HG02885 (cell line): Measurements from ENCODE around the gene SRPK2.
"Not testable (repeated sequence)": the region's sequence is repeated elsewhere in the genome, so short reads cannot be mapped to it uniquely, and the experiment has no call there.

Experiments
- ATAC-seq: cut with Tn5 transposase; IDR thresholded peaks from one replicate; pipeline ENCODE4 v1.9.1; 2021; ENCODE audit warnings: mild to moderate bottlenecking; ENCODE audit not compliant: unreplicated experiment, poor library complexity

SRPK2 gene

DNA sequence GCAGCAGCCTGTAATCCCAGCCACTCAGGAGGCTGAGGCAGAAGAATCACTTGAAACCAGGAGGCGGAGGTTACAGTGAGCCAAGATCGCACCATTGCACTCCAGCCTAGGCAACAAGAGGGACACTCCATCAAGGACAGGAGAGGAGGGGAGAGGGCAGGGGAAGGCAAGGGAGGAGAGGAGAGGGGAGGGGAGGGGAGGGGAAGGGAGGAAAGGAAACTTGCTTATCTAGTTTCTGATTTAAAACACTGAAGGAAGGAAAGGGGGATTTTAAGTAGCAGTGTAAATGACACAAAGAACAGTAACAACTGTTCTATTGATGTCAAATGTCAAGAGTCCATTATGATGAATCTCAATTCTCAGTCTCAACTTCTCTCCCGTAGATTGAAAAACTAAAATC, 43.7 kb downstream of the SRPK2 start:
- no peak for ATAC-seq

DNA sequence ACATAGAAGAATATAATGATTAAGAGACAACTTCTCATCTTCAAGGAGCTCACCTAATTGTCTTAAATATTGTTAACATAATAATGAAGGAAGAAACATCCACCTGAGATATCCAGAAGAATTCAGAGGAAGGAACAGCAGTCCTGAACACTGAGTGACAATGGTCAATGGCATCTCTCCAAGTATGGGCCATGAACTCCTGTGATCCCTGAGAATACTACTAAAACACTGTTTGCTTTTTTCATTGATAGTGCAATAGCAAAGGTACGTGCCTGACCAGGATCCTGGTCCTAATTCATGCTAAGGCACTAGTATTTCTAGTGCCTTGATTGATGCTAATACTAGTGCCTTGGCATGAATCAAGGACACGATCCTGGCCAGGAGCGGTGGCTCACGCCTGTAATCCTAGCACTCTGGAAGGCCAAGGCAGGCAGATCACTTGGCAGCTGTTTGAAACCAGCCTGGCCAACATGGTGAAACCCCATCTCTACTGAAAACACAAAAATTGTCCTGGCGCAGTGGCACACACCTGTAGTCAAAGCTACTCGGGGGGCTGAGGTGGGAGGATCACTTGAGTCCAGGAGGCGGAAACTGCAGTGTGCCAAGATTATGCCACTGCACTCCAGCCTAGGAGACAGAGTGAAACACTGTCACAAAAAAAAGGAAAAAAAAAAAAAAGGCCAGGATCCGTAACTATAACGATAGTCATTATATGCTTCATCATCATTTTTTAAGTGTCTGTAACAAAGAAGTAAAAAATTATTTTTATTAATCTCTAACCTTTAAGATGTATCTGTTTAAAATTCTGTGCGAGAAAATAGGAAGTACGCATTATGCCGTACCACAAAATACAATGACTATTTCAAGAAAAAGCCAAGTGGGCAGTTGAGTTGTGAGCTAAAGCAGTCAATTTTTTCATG, 49.1 kb downstream of the SRPK2 start:
- ATAC-seq: no peak

DNA sequence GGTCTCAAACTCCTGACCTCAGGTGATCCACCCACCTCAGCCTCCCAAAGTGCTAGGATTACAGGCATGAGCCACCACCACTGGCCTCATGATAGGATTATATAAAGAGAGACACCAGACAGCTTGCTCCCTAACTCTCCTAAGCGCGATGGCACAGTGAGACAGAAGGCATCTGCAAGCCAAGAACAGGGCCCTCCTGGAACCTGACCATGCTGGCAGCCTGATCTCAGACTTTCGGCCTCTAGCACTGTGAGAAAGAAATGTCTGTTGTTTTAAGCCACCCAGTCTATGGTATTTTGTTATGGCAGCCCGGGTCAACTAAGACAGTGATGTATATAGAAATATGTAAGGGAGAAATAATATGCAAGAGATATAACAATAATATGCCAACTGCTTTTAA, 51.2 kb downstream of the SRPK2 start:
- no peak for ATAC-seq

DNA sequence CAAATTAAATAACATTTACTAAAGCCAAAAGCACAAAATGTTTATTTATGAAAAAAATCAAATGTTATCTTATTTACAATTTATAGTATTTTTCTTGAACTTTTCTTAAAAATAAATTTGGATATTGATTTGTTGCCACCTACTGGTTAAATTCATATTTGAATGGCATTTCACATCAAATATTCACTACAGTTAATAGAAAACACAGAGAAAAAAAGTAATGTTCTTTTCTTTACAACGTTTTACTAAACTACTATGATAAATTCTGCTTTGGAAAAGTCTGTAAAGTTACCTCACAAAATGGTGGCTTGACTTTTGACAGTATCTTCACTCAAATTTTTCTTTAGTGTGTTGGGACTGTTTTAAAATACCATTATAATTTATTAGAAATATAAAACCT, 52.7 kb downstream of the SRPK2 start:
- ATAC-seq: no peak

DNA sequence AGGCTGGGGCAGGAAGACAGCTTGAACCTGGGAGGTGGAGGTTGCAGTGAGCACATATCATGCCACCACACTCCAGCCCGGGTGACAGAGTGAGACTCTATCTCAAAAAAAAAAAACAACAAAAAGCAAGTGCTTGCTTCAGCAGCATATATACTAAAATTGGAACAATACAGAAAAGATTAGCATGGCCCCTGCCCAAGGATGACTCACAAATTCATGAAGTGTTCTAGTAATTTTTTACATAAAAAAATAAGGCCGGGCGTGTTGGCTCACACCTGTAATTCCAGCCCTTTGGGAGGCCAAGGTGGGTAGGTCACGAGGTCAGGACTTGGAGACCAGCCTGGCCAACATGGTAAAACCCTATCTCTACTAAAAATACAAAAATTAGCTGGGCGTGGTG, 56.1 kb downstream of the SRPK2 start:
- not testable (repeated sequence) for ATAC-seq

DNA sequence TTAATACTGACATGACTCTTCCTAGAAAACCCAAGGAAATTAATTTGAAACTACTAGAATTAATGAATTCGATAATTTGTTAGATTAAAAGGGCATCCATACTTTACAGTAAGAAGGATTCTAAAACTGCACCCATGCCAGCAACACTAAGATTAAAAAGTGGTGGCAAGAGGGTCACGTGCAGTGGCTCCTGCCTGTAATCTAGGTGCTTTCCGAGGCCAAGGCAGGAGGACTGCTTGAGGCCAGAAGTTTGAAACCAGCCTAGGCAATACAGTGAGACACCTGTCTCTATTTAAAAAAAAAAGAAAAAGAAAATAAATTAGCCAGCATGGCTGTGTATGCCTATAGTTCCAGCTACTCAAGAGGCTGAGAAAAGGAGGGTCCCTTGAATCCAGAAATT, 58.2 kb downstream of the SRPK2 start:
- ATAC-seq: no peak

DNA sequence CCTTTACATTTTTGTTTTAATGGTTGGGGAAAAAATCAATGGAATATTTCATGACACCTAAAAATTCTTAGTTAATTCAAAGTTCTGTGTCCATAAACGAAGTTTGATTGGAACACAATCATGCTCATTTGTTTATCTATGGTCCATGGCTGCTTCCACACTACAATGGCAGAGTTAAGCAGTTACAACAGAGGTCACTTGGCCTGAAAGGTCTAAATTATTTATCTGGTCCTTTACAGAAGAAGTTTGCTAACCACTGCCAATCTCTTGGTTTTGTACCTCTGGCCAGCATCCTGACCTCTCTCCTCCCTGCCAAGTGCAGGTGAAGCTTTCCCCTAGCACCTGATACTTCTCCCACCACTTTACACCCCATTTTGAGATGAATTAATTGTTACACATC, 61.5 kb downstream of the SRPK2 start:
- no peak for ATAC-seq

DNA sequence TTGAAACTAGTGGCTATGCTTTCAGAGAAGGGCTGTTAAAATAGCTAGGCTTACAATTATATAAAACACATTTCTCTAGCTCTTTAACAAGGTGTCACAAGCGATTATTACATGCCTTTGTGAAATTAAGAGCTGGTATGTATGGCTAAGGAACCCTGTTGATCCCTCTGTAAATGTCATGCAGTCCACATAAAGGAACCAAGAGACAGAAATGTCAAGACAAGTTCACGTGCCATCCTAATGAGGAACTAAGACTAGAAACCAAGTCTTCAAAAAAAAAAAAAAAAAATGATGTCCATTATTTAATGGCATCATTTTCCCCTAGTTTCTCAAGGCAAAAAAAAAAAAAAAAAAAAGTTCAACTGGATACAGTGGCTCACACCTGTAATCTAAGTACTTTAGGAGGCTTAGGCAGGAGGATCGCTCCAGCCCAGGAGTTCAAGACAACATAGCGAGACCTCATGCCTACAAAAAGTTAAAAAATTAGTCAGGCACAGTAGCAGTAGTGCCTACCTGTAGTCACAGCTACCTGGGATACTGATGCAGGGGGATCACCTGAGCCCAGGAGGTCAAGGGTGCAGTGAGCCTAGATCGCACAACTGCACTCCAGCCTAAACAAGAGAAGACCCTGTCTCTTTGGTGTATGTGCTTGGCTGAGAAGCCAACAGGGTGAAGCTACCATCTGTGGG, 63.4 kb downstream of the SRPK2 start:
- ATAC-seq: peak; percentile 58

DNA sequence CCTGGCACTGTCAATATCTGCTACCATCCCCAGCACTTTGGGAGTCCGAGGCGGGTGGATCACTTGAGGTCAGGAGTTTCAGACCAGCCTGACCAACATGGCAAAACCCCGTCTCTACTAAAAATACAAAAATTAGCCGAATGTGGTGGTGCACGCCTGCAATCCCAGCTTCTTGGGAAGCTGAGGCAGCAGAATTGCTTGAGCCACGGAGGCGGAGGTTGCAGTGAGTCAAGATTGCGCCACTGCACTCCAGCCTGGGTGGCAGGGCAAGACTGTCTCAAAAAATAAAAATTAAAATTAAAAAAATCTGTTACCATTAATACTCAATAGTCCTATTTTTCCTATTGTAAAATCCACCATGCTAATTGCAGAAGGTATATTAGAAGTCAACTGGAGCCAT, 64.1 kb downstream of the SRPK2 start:
- ATAC-seq: not testable (repeated sequence)

DNA sequence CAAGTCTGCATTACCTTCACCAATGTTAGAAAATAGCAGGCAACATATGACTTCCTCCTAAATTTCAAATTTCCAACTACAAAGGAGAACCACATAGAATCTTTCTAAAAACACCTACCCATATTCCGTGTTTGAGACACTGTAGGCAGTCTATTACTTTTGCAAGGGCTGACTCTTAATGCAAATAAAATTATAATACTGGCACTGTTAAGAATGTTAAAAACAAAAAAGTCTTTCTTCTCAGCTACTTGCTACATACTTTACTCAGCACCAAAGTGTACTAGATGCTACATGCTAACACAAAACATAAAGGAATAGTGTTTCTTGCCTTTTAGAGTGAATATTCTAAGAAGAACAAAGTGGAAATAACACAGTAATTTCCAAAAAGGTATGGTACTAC, 65.4 kb downstream of the SRPK2 start:
- no peak for ATAC-seq

DNA sequence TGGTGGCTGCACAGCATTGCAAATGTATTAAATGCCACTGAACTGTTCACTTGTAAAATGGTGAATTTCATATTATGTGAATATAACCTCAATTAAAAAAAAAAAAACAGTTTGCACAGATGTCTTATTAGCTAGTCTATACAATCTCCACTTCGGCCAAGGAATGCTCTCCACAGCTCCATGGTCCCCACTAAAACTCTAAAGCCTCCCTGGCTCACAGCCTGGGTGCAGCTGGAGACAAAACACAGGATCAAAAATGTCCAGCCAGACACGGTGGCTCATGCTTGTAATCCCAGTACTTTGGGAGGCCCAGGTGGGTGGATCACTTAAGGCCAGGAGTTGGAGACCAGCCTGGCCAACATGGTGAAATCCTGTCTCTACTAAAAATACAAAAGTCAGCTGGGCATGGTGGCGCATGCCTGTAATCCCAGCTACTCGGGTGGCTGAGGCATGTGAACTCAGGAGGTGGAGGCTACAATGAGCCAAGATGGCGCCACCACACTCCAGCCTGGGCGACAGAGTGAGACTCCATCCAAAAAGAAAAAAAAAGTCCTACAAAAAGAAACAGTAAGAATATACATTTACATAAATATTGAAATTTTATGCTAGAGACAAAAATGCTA, 66.0 kb downstream of the SRPK2 start:
- no peak for ATAC-seq

DNA sequence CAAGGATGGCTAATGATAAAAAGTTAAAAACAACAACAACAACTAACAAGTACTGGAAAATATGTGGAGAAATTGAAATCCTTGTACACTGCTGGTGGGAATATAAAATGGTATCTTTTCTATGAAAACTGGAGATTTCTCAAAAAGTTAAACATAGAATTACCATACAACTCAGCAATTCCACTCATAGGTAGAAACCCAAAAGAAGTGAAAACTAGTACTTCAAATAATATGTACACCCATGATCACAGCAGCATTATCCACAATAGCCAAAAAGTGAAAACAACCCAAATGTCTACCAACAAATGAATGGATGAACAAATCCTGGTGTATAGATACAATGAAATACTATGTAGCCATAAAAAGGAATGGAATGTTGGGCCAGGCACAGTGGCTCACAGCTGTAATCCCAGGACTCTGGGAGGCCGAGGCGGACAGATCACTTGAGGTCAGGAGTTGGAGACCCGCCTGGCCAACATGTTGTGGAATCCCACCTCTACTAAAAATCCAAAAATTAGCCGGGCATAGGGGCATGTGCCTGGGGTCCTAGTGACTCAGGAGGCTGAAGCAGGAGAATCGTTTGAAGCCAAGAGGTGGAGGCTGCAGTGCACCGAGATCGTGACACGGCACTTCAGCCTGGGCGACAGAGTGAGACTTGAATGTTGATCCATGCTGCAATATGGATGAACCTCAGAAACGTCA, 66.8 kb downstream of the SRPK2 start:
- ATAC-seq: no peak

DNA sequence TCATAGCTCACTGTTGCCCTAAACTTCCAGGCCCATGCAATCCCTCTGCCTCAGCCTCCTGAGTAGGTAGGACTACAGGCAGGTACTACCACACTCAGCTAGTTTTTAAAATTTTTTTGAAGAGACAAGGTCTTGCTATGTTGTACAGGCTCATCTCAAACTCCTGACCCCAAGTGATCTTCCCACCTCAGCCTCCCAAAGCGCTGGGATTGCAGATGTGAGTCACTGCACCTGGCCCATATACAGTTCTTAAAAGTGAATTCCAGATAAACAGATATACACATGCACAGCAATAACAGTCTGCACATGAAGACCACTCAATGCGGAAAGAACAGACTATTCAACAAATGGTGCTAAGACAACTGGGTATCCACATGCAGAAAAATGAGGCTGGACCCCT, 67.8 kb downstream of the SRPK2 start:
- ATAC-seq: no peak

DNA sequence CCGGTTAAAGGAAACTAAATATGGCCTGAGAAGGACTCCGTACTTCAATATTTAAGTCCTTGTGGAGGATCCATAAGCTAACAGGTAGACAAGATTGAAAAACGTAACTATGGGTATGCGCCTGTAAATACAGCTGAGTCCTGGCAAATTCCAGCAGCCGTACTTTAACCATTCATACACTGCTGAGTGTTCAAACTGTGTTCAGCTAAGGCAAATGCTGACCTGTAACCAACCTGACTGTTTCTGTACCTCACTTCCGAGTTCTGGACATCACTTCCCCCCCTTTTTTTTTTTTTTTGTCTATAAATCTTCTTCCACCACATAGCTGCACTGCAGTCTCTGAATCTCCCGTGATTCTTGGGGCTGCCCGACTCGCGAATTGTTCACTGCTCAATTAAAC, 69.1 kb downstream of the SRPK2 start:
- ATAC-seq: no peak

DNA sequence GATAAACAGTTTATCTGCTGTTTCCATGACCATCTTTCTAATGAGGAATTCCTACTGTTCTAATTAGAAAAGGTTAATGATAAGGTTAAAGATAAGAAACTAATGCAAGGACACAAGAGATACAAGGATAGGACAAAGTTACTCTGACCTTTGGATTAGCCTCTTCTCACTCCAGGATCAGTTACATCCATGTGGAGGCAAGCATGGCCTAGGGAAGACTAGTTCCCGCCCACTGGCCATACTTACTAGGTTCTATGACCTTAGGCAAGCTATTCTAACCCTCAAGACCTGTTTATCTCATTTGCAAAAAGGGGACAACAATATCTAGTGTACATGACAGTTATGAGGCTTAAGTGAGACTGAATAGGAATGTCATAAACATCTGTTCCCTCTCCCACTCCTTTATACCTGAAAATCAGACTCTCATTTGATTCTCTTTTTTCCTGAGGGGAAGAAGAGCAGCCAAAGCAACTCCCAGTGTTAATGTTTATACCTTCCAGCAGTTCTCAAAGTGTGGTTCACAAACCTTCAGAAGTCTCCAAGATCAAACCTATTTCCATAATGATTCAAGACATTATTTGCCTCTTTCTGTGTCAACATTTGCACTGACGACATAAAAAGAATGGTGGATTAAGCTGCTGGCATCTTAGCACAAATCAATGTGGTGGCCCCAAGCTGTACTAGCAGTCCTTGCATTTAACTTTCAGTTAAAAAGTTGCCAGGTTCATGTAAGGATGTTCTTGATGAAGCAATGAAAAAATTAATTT, 72.0 kb downstream of the SRPK2 start:
- no peak for ATAC-seq

DNA sequence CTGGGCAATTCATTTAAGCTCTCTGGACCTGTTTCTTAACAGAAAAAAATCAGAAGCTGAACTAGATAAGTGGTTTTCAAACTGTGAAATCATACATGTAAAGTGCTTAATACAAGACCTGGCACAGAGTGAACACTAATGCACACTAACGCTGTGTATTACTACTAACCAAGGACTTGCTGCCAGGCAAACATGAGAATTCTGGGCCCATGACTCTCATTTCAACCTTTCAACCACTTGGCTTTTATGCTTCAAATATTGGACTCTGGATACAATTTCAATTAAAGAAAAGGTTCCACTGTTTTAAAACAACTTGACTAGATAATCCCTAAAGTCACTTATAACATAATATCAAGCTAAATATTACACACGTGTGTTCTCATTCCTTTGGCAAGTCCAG, 73.4 kb downstream of the SRPK2 start:
- no peak for ATAC-seq

DNA sequence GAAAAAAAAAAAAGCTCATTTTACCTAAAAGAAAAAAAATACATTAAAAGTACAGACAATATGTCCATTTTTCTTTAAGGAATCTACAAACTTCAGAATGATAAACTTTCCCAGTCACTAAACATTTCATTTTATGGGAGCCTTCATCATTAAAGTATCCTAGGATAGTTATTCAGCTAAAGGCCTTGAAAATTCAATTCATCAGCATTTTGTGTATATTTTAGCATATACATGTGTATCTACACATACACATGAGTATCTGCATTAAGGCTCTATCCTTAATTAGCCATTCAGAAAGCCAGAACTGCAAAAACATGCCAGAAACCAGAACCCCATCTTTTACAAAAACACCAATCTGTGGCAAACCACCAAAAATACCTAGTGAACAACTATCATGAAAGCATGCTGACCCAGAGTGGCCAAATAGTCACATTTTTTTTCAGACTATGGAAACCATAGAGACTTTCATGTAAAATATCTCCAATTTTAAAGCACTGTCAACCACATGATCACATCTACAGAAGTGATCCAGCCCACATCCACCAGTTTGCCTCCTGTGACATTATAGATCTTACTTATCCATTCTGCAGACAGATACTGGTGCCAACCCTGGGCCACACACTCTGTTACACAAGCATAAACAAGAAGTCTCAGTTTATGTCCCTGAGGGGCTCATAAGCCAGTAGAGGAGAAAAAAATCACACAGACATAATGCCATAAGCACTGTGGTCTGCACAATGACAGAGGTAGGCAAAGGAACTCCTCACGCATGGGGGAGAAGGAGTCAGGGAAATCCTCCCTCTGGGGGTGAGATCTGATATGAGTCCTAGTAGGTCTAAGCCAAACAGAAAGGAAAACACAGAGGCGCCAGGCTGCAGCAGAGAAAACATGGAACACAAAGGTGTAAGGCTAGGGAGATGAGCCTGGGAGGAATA, 79.2 kb downstream of the SRPK2 start:
- ATAC-seq: peak; percentile 53

DNA sequence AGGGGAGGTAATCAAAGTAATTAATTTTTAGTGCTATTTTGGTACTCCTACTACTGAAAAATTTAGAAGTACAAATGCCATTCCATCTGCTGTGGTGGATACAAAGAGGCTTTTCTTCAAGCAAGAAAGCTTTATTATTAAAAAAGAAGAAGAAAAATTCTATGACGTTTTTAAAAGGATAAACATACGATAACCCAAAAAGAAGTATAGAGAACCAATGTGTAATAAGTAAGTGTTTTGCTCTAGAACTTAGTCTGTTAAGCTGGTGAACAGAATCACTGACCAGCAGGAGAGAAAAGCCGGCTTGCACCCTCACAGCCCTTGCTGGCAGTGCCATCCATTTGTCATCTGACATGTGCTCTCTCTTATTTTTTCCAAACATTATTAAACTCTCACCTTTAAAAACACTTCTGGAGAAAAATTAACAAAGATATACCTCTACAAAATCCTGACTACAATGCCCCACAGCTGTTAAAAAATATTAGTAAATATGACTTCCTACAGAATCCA, 81.5 kb downstream of the SRPK2 start:
- ATAC-seq: no peak

DNA sequence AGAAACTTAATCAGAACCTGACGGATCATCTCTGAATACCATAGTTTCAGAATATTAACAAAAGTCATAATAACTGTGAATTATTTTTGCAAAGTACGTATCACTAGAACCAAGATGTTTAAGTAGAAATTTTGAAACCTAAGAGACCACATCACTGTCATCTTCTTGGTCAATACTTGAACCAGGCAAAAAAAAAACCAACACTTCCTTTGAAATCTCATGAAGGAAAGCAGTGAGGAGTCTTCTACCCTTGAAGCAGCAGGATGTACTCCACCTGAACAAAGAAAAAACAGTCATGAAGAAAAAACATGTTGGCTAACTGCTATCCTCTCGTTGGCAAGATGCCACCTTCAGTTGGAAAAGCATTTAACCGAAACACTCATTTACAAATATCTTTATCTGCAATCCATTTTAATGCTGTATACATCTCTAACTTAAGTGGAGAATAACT, 82.4 kb downstream of the SRPK2 start:
- ATAC-seq: no peak
